Measurements from ENCODE around the gene ARL8A.
A peak's percentile ranks its signal among the peaks of the same experiment; 100 is the strongest.

ARL8A gene

GRCh38 chr1:202107801-202108731 lies 36.5 kb downstream of the ARL8A start:
- no peak for DNase-seq

- peak; percentile 61 for DNase-seq
These were observed 37.2 kb downstream of the ARL8A start for GRCh38 chr1:202107321-202107761.

GRCh38 chr1:202106340-202107254 lies 37.9 kb downstream of the ARL8A start:
- DNase-seq, result no peak

- DNase-seq, result peak; percentile 72
These were observed 38.8 kb downstream of the ARL8A start for GRCh38 chr1:202105571-202106339.

GRCh38 chr1:202104073-202104472 lies 40.5 kb downstream of the ARL8A start:
- DNase-seq, result no peak

GRCh38 chr1:202101184-202101583 lies 43.4 kb downstream of the ARL8A start:
- DNase-seq, result no peak

GRCh38 chr1:202093858-202094257 lies 50.7 kb downstream of the ARL8A start:
- no peak for DNase-seq

- DNase-seq, result no peak
These were observed 53.5 kb downstream of the ARL8A start for GRCh38 chr1:202090994-202091393.

GRCh38 chr1:202088206-202088605 lies 56.3 kb downstream of the ARL8A start:
- DNase-seq, result no peak

GRCh38 chr1:202086579-202087350 lies 57.8 kb downstream of the ARL8A start:
- no peak for DNase-seq

- no peak for DNase-seq
These were observed 58.7 kb downstream of the ARL8A start for GRCh38 chr1:202085682-202086373.

GRCh38 chr1:202084791-202085681 lies 59.5 kb downstream of the ARL8A start:
- DNase-seq, result no peak
